Peyer's patch (tissue), 4 donors: ENCODE results near the gene SPATS2. TPM values are rescaled to one million over a fixed set of nuclear protein-coding genes. Genes with fewer than 3 reads are reported as not detected.

Source experiments
- DNase-seq, 3 donors: peaks; one replicate each; pipeline ENCODE4 v3.0.0-alpha.2; 2017 to 2019
- H3K27ac ChIP-seq, 4 donors: fragments of 200-600 bp; sonication (generic); one replicate each; pipeline ENCODE4 v1.5.1; 2016 to 2019
- H3K27me3 ChIP-seq, 2 donors: fragments of 200-600 bp; sonication (generic); one replicate each; pipeline ENCODE4 v1.5.1; 2019
- H3K36me3 ChIP-seq, 3 donors: fragments of 200-600 bp; sonication (generic); one replicate each; pipeline ENCODE4 v1.5.1; 2016 to 2019
- H3K4me1 ChIP-seq, 4 donors: fragments of 200-600 bp; sonication (generic); one replicate each; pipeline ENCODE4 v1.5.1; 2016 to 2019
- H3K4me3 ChIP-seq, 4 donors: fragments of 200-600 bp; sonication (generic); 1 replicate in 3 of 4; 2 replicates in 1 of 4; pipeline ENCODE4 v1.5.1; 2016 to 2019; ENCODE audit warnings: mild to moderate bottlenecking in 1 of 4
- H3K9me3 ChIP-seq, 4 donors: fragments of 200-600 bp; sonication (generic); one replicate each; pipeline ENCODE4 v1.5.1; 2016 to 2019; ENCODE audit warnings: mild to moderate bottlenecking in 1 of 4
- CTCF ChIP-seq, 6 experiments: fragments of 450-650 bp in 4 of 6; fragments of 200-600 bp in 2 of 6; sonication (generic) in 1 of 6; IDR thresholded peaks; one replicate each; pipeline ENCODE4 v1.5.1; 2017 to 2019; ENCODE audit warnings: antibody characterized with exemption in 6 of 6, mild to moderate bottlenecking in 3 of 6, moderate library complexity in 1 of 6
- POLR2A ChIP-seq, 2 donors: fragments of 450-650 bp; IDR thresholded peaks; one replicate each; pipeline ENCODE4 v1.5.1; 2017; ENCODE audit warnings: antibody characterized with exemption in 2 of 2, mild to moderate bottlenecking in 2 of 2, moderate library complexity in 2 of 2
- total RNA-seq, 4 donors: library from RNA; depleted of rRNA; stranded (reverse); fragments of >200 nt; gene quantifications; one replicate each; pipeline ENCODE4 v1.1.0, GENCODE V29; 2016

The SPATS2 gene
- total RNA-seq, 4 donors from 2014 or later = 20.2 to 49.5 (median 24.8) TPM

GRCh38 chr12:49546481-49546880 lies 179.2 kb downstream of the SPATS2 start:
- Histone ChIP-seq H3K27ac (no peak overlapping the region), H3K36me3 (no peaks in the 10 kb centered on the region), H3K27me3 (no peaks in the 10 kb centered on the region), H3K9me3 (no peaks in the 10 kb centered on the region), H3K4me3 (no peak overlapping the region), H3K4me1 (peaks cover 0 to 16% (median 6%) of the 10 kb centered on the region in 4 donors)
- no peak for TF ChIP-seq CTCF (IDR thresholded peaks at IDR 0.05)
- TF ChIP-seq POLR2A (IDR thresholded peaks at IDR 0.05) = no peak
- DNase-seq = no peak

- H3K27me3 ChIP-seq = no peaks in the 10 kb centered on the region
Observed at GRCh38 chr12:49547090-49547690, 179.9 kb downstream of the SPATS2 start.

GRCh38 chr12:49548481-49548821 lies 181.2 kb downstream of the SPATS2 start:
- TF ChIP-seq CTCF (IDR thresholded peaks at IDR 0.05) = no peak
- no peak for TF ChIP-seq POLR2A (IDR thresholded peaks at IDR 0.05)
- H3K4me1 ChIP-seq = peaks cover 0 to 16% (median 6%) of the 10 kb centered on the region in 4 donors
- peak overlapping the region in 3 of 4 donors; percentile 37 to 44 (median 40) for H3K4me3 ChIP-seq
- no peaks in the 10 kb centered on the region for H3K36me3 ChIP-seq
- no peaks in the 10 kb centered on the region for H3K9me3 ChIP-seq
- H3K27ac ChIP-seq = no peak overlapping the region
- H3K27me3 ChIP-seq = no peaks in the 10 kb centered on the region
- no peak for DNase-seq

More at GRCh38 chr12:49547090-49547690, 179.9 kb downstream of the SPATS2 start:
- H3K4me3 ChIP-seq = no peak overlapping the region
- DNase-seq = no peak
- H3K4me1 ChIP-seq = peaks cover 0 to 16% (median 6%) of the 10 kb centered on the region in 4 donors
- no peaks in the 10 kb centered on the region for H3K36me3 ChIP-seq
- TF ChIP-seq POLR2A (IDR thresholded peaks at IDR 0.05) = no peak
- no peak for TF ChIP-seq CTCF (IDR thresholded peaks at IDR 0.05)
- H3K9me3 ChIP-seq = no peaks in the 10 kb centered on the region
- no peak overlapping the region for H3K27ac ChIP-seq

- DNase-seq = peak in 2 of 3 donors; percentile 27 to 52
Observed at GRCh38 chr12:49548822-49549648, 181.8 kb downstream of the SPATS2 start.

More at GRCh38 chr12:49548822-49549648, 181.8 kb downstream of the SPATS2 start:
- TF ChIP-seq POLR2A (IDR thresholded peaks at IDR 0.05) (no peak), CTCF (IDR thresholded peaks at IDR 0.05) (no peak)
- H3K9me3 ChIP-seq = no peaks in the 10 kb centered on the region
- H3K4me1 ChIP-seq = peaks cover 0 to 16% (median 6%) of the 10 kb centered on the region in 4 donors
- no peak overlapping the region for H3K27ac ChIP-seq
- peak overlapping the region; percentile 11 to 44 (median 38) for H3K4me3 ChIP-seq
- no peaks in the 10 kb centered on the region for H3K36me3 ChIP-seq
- no peaks in the 10 kb centered on the region for H3K27me3 ChIP-seq
